Endometrial microvascular endothelial cells (primary cell): ENCODE measurements around the gene PES1. TPM values are rescaled to one million over a fixed set of nuclear protein-coding genes. Genes with fewer than 3 reads are reported as not detected.

Source experiments
- in situ Hi-C: cut with HindIII; loops from 2 replicates; pipeline ENCODE4 v1.10.0; 2017; ENCODE audit warnings: low sequenced_read_pairs, low pct_unique_long_range_greater_than_20kb; ENCODE audit errors: inconsistent ontology term
- total RNA-seq: library from RNA; depleted of rRNA; stranded (reverse); fragments of >200 nt; gene quantifications from one replicate; pipeline ENCODE4 v1.2.3, GENCODE V29; 2015; ENCODE audit errors: inconsistent ontology term

Gene PES1
- total RNA-seq, 1 donor from 2014 or later, result 88.8 TPM

DNA sequence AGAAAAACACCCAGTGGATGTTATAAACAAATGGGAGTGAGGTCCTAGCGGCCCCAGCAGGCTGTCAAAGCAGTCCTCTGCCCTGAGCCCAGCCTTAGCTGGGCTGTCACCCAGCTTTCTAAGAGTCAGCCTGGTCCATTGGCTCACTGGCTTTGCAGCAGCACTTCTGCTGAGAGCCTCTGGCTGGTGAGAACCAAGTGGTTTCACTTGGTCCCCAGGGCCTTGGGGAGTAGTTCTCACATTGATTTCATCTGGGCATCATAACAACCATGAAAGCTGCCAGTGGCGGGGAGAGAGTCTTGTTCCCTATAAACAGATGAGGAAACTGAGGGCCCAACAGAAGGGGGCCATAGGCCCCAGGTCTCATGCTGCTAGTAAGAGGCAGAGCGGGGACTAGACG lies 56.5 kb downstream of the PES1 start:
- in situ Hi-C loops, result no loop called here

DNA sequence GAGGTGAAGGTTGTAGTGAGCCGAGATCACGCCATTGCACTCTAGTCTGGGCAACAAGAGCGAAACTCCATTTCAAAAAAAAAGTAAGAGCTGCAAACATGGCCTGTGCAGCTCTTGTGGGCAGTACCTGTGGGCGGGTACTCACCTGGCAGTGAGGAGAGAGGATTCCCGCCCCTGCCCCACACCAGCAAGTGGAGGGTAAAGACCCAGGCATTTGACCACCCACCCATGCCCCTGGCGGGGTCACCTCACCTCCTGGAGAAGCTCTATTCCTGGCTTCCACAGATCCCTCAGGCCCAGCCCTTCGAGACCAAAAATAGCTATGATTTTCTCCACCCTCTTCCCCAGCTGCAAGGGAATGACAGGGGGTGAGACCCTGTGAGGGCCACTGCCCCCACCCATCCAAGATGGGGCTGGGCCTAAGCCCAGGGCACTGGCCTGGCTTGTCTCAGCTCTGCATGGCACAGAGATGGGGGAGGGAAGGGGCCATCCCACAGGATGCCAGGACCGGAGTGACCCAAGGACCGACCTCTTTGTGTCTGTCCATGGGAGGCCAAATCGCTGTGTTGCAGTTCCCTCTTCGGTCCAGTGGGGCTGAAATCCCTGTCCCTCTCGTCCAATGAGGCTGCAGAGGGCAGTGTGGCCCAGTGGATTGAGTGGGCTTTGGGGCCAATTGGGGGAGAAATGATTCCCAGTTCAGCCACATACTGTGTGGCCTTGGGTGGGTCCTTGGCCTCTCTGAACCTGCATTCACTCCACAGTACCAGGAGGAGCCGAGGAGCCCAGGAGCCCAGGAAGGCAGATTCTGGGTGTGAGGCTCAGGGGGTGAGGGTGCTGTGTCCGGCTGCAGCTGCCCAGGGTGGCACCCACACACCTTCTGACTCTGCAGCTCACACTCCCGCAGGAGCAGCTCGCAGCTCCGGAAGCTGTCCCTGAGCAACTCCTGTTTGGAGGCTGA lies 59.8 kb downstream of the PES1 start:
- in situ Hi-C loops, result no loop called here

DNA sequence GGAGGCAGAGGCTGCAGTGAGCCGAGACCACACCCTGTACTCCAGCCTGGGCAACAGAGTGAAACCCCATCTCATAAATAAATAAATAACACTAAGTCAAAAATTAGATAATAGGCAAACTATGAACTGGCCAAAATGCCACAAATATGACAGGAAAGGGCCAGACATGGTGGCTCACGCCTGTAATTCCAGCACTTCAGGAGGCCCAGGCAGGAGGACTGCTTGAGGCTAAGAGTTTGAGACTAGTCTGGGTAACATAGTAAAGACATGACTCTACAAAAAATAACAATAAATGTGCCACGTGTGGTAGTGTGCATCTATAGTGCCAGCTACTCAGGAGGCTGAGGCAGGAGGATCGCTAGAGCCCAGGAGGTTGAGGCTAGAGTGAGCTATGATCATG lies 65.1 kb downstream of the PES1 start:
- in situ Hi-C loops, result no loop called here

Other genes starting within 250 kb of the PES1 start
- gene SF3A1, start 235.0 kb downstream of the PES1 start, total RNA-seq, result 81.0 TPM
- 2.0 TPM for gene CCDC157, start 234.9 kb downstream of the PES1 start, total RNA-seq
- gene RNF215, start 204.5 kb downstream of the PES1 start, total RNA-seq, result 11.2 TPM
- gene SEC14L2, start 194.9 kb downstream of the PES1 start, total RNA-seq, result 48.2 TPM
- 86.3 TPM for gene MTFP1, start 166.1 kb downstream of the PES1 start, total RNA-seq
- gene SEC14L3, start 119.9 kb downstream of the PES1 start, total RNA-seq, result not detected
- not detected for gene SEC14L4, start 86.2 kb downstream of the PES1 start, total RNA-seq
- gene SEC14L6, start 45.2 kb downstream of the PES1 start, total RNA-seq, result not detected
- not detected for gene GAL3ST1, start 17.2 kb downstream of the PES1 start, total RNA-seq
- gene TCN2, start 15.3 kb upstream of the PES1 start, total RNA-seq, result 97.4 TPM
- 40.0 TPM for gene SLC35E4, start 43.9 kb upstream of the PES1 start, total RNA-seq
- gene DUSP18, start 76.0 kb upstream of the PES1 start, total RNA-seq, result 18.8 TPM
- gene OSBP2, start 103.0 kb upstream of the PES1 start, total RNA-seq, result 4.9 TPM